ENCODE measurements around the gene GATA1.

GATA1 gene

DNA sequence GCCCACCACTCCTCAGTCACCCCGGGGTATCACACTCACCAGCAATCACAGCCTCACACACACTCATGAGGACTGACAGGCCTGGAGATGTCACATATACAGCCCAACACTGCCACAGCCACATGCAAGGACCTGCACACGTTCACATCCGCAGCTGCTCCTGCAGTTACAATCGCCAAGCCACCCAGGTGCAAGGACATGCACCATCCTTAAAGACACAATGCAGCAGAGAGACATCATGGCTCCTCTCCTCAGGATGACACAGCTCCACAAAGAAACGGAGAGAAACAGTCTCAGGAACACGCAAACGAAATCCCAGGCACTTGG, 48.0 kb downstream of the GATA1 start:
- TF ChIP-seq, protein P1, sequence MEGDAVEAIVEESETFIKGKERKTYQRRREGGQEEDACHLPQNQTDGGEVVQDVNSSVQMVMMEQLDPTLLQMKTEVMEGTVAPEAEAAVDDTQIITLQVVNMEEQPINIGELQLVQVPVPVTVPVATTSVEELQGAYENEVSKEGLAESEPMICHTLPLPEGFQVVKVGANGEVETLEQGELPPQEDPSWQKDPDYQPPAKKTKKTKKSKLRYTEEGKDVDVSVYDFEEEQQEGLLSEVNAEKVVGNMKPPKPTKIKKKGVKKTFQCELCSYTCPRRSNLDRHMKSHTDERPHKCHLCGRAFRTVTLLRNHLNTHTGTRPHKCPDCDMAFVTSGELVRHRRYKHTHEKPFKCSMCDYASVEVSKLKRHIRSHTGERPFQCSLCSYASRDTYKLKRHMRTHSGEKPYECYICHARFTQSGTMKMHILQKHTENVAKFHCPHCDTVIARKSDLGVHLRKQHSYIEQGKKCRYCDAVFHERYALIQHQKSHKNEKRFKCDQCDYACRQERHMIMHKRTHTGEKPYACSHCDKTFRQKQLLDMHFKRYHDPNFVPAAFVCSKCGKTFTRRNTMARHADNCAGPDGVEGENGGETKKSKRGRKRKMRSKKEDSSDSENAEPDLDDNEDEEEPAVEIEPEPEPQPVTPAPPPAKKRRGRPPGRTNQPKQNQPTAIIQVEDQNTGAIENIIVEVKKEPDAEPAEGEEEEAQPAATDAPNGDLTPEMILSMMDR (IDR thresholded peaks at IDR 0.05; ENCODE audit: low read length), result no peak
- Histone ChIP-seq H3K9ac (ENCODE audit: low read length) (peak overlapping the region; percentile 54; the same call in 1 of the 2 replicates), H3K4me2 (ENCODE audit: low read length) (peak overlapping the region; percentile 64), H3K4me3 (ENCODE audit: low read depth, low read length, poor library complexity, severe bottlenecking) (peak overlapping the region; percentile 76), H3K9me2 (ENCODE audit: low read depth, low read length) (no peaks in the 10 kb centered on the region), H3K27ac (ENCODE audit: low read depth, low read length, poor library complexity, severe bottlenecking) (no peak overlapping the region), H3F3A (ENCODE audit: insufficient read depth, low read length) (no peaks in the 10 kb centered on the region), H3K79me2 (ENCODE audit: insufficient read depth, low read length) (no peaks in the 10 kb centered on the region), H4K20me1 (ENCODE audit: insufficient read depth, low read length) (no peaks in the 10 kb centered on the region), H3K27me3 (ENCODE audit: insufficient read depth, low read length) (no peaks in the 10 kb centered on the region), H2AFZ (ENCODE audit: low read length) (no peak overlapping the region), H3K36me3 (ENCODE audit: insufficient read depth, low read length) (no peaks in the 10 kb centered on the region), H3K9me3 (ENCODE audit: low read length) (no peaks in the 10 kb centered on the region), H3K4me1 (ENCODE audit: insufficient read depth, low read length, severe bottlenecking) (peaks cover 17% of the 10 kb centered on the region)

DNA sequence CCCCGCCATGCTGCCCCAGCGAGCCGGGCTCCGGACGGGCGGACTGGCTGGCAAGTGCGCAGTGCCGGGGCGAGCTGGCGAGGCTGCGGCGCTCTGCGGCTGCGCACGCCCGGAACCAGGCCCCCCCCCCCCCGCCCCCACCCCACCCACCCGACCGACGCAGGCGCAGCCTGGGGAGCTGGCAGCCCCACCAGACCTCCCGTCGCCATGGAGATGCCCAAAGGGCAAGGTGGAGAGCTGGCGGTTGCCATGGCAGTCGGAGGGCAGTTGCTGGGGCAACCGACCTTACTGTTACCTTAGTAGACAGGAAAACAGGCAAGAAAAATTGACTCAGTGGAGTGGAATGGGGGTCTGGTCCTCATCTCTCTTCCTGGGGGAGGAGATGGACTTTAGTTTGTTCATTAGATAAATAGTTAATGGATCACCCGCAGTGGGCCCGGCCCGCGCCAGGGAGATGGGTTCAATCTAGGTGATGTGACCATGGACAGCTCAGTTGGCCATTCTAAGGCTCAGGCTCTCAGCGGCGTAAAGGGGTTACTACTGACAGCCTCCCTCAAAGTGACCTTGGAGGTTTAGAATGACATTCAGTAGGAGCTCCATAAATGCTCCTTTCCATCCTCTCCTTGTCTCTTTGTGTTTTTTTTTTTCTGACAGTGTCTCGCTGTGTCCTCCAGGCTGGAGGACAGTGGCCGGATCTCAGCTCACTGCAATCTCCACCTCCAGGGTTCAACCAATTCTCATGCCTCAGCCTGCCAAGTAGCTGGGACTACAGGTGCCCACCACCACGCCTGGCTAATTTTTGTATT, 49.3 kb downstream of the GATA1 start, which contains the start of gene PCSK1N:
TSS of gene PCSK1N (minus strand) at position 87 of the 806 bp plus-strand sequence. CDS start at position 9, 78 bp downstream.
- no peaks in the 10 kb centered on the region for H3K79me2 ChIP-seq (ENCODE audit: insufficient read depth, low read length)
- peak within 1 kb of the TSS; percentile 64 for H3K4me2 ChIP-seq (ENCODE audit: low read length)
- no peaks in the 10 kb centered on the region for H3K9me3 ChIP-seq (ENCODE audit: low read length)
- H3K4me1 ChIP-seq (ENCODE audit: insufficient read depth, low read length, severe bottlenecking), result peaks cover 17% of the 10 kb centered on the region
- H3K9me2 ChIP-seq (ENCODE audit: low read depth, low read length), result no peaks in the 10 kb centered on the region
- H3K9ac ChIP-seq (ENCODE audit: low read length), result peak within 1 kb of the TSS; percentile 54
- peak within 1 kb of the TSS; percentile 76 for H3K4me3 ChIP-seq (ENCODE audit: low read depth, low read length, poor library complexity, severe bottlenecking)
- H3K27me3 ChIP-seq (ENCODE audit: insufficient read depth, low read length), result no peaks in the 10 kb centered on the region
- TF ChIP-seq, protein P1 (IDR thresholded peaks at IDR 0.05; ENCODE audit: low read length), result no peak
- TF ChIP-seq EZH2 (IDR thresholded peaks at IDR 0.05; ENCODE audit: borderline replicate concordance, low read length), result no peak
- H4K20me1 ChIP-seq (ENCODE audit: insufficient read depth, low read length), result no peaks in the 10 kb centered on the region
- no peaks in the 10 kb centered on the region for H3F3A ChIP-seq (ENCODE audit: insufficient read depth, low read length)
- H3K36me3 ChIP-seq (ENCODE audit: insufficient read depth, low read length), result no peaks in the 10 kb centered on the region
- no peak within 1 kb of the TSS for H3K27ac ChIP-seq (ENCODE audit: low read depth, low read length, poor library complexity, severe bottlenecking)
- no peak within 1 kb of the TSS for H2AFZ ChIP-seq (ENCODE audit: low read length)

DNA sequence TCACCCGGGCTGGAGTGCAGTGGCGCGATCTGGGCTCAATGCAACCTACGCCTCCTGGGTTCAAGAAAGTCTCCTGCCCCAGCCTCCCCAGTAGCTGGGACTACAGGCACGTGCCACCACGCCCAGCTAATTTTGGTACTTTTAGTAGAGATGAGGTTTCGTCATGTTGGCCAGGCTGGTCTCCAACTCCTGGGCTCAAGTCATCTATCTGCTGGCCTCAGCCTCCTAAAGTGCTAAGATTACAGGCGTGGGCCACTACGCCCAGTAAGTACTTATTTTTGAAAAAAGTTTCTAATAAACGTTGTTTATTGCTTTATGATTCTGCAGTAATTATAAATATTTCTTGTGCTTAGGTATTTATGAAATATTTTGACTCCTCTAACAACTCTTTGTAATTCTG, 53.3 kb downstream of the GATA1 start:
- Histone ChIP-seq H3K27ac (ENCODE audit: low read depth, low read length, poor library complexity, severe bottlenecking) (no peak overlapping the region), H3K4me2 (ENCODE audit: low read length) (no peak overlapping the region), H3K4me1 (ENCODE audit: insufficient read depth, low read length, severe bottlenecking) (peaks cover 6% of the 10 kb centered on the region), H4K20me1 (ENCODE audit: insufficient read depth, low read length) (no peaks in the 10 kb centered on the region), H3K9ac (ENCODE audit: low read length) (no peak overlapping the region), H3K4me3 (ENCODE audit: low read depth, low read length, poor library complexity, severe bottlenecking) (no peak overlapping the region), H3K36me3 (ENCODE audit: insufficient read depth, low read length) (no peaks in the 10 kb centered on the region), H2AFZ (ENCODE audit: low read length) (no peak overlapping the region), H3K9me2 (ENCODE audit: low read depth, low read length) (no peaks in the 10 kb centered on the region), H3K9me3 (ENCODE audit: low read length) (no peaks in the 10 kb centered on the region), H3K27me3 (ENCODE audit: insufficient read depth, low read length) (no peaks in the 10 kb centered on the region), H3K79me2 (ENCODE audit: insufficient read depth, low read length) (no peaks in the 10 kb centered on the region), H3F3A (ENCODE audit: insufficient read depth, low read length) (no peaks in the 10 kb centered on the region)
- TF ChIP-seq, protein P1 (IDR thresholded peaks at IDR 0.05; ENCODE audit: low read length), result no peak
- no peak for TF ChIP-seq EZH2 (IDR thresholded peaks at IDR 0.05; ENCODE audit: borderline replicate concordance, low read length)
